GM15510 (cell line): ENCODE measurements around the gene BORCS8.
A peak's percentile ranks its signal among the peaks of the same experiment; 100 is the strongest.

Source experiments
- POLR2A ChIP-seq: IDR thresholded peaks from 3 replicates; pipeline ENCODE4 v1.6.1; 2011; ENCODE audit warnings: borderline replicate concordance; ENCODE audit not compliant: insufficient read length; ENCODE audit errors: extremely low read depth

Gene BORCS8

GRCh38 chr19:19149435-19149834 lies 42.5 kb downstream of the BORCS8 start:
- TF ChIP-seq POLR2A: no peak

DNA sequence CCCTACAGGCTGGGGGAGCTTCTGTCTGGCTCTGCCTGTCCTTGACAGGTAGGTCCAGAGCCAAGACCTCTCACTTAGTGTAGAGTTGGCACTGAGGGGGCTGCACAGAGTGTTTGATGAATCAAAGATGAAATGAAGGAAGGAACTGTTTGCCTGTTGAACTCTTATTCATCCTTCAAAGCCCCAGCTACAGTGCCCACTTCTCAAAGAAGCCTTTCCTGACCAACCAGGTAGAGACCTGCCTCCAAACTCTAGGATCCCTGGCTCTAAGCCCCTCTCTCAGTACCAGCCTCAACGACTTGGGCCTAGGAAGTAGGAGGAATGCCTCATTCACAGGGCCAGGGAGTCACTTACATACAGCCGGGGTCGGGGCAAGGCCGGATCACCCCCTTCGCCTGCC lies 44.6 kb downstream of the BORCS8 start:
- TF ChIP-seq POLR2A: no peak

DNA sequence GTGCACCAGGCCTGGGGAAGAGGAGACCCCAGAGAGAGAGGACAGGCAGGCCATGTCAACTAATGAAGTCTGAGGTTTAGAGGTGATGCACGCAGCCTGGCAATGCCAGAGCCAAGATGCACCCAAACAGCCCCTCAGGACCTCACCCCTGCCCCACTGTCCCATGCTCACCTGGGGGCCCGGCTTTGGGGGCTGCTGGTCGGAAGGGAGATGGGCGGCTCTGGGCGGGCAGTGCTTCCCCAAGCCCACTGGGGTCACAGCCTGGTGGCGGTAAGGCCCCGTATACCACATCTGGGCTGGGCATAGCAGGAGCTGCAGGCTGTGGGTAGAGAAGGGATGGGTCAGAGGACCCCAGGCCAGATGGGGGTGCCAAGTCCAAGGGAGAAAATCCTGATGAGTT lies 45.1 kb downstream of the BORCS8 start:
- no peak for TF ChIP-seq POLR2A

GRCh38 chr19:19145684-19146608 lies 46.0 kb downstream of the BORCS8 start:
- no peak for TF ChIP-seq POLR2A

- no peak for TF ChIP-seq POLR2A
These were observed 46.7 kb downstream of the BORCS8 start for GRCh38 chr19:19145281-19145680.

DNA sequence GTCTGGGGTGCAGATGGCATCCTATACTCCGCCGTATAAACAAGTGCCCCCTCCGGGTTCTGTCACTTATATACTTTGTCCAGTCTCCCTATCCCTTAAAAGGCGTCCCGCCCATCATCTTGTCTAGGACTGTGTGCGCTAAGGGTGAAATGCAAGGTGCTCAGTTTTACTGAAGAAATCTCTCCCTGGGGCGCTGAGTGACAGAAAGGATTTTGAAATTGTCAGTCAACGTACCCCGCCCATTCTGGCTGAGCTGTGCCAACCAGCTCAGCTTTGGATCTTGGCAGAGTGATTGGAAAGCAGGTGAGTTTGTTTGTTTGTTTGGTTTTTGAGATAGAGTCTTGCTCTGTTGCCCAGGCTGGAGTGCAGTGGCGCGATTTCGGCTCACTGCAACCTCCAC lies 49.6 kb downstream of the BORCS8 start:
- TF ChIP-seq POLR2A: no peak

GRCh38 chr19:19140476-19140875 lies 51.5 kb downstream of the BORCS8 start:
- TF ChIP-seq POLR2A: no peak

- TF ChIP-seq POLR2A: no peak
These were observed 52.1 kb downstream of the BORCS8 start for GRCh38 chr19:19139876-19140229.

GRCh38 chr19:19138109-19138981 lies 53.6 kb downstream of the BORCS8 start, which contains the start of gene TMEM161A:
TMEM161A (minus strand) TSS chr19:19138478; CDS start chr19:19138428, 50 bp downstream.
- peak; percentile 80 for TF ChIP-seq POLR2A

- TF ChIP-seq POLR2A: no peak
These were observed 54.3 kb downstream of the BORCS8 start for GRCh38 chr19:19137556-19138108.

- no peak for TF ChIP-seq POLR2A
These were observed 57.2 kb downstream of the BORCS8 start for GRCh38 chr19:19134687-19135158.

- no peak for TF ChIP-seq POLR2A
These were observed 58.0 kb downstream of the BORCS8 start for GRCh38 chr19:19133985-19134384.

DNA sequence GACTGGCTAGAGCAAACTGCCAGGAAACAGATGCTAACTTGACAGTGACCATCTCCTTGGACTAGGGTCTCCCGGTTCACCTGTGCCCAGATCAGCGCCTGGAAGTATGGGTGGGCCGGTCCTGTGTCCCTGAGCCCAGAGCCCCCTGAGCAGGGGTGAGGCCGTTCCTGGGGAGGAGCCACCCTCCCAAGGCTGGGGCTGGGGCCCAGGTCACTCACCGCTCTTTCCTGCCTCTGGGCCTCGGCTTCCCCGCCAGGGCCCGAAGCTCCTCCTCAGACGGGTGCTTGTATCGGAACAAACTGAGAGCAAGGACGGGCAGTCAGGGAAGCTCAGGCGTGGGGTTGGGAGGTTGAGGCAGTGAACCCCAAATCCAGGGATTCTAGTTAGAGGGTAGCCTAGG lies 59.0 kb downstream of the BORCS8 start:
- no peak for TF ChIP-seq POLR2A

DNA sequence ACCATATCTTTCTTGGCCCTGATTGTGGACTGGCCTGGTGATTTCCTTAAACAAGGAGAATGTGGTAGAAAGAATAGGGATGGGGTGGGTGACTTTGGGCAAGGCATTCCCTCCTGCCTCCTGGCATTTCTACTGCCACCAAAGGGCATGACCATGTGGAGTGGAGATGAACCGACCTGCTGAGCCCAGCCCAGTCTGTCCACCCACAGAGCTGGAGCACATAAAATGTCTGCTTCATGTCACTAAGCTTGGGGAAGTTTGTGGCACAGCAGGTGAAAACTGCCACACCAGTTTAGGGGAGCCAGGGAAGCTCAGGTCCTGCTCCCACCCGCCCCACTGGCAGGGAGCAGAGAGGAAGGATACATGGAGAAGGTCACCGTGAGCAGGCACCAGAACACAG lies 60.0 kb downstream of the BORCS8 start:
- no peak for TF ChIP-seq POLR2A
